ENCODE results near the gene PRRG4. TPM values are rescaled to one million over a fixed set of nuclear protein-coding genes. Genes with fewer than 3 reads are reported as not detected.

Gene PRRG4
- total and polyA plus RNA-seq, 2 of the 4 experiments (the other 2 are of a cell fraction) = not detected

DNA sequence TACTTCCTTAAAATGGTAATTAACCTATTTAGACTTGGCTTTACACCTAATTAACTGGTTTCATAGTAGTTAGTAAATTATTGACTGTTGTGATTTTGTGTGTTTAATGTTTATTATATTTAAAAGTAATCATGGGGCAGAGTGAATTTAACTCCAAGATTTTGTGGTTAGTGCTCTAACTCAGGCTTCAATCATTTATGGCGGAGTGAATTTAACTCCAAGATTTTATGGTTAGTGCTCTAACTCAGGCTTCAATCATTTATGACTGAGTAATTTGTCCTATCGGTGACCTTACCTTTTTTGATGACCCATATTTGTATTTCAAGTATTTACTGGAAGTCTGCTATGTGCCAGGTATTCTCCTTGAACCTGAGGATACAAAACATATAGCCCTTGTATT is 7.2 kb downstream of the PRRG4 start:
- no peak overlapping the region for H3K4ac ChIP-seq (ENCODE audit: low read depth, low read length)
- no peaks in the 10 kb centered on the region for H3K4me1 ChIP-seq (ENCODE audit: control insufficient read depth, insufficient read depth, low read length)
- BruUV-seq (replicated peaks) = no TSS peak
- no peak overlapping the region for H3K9ac ChIP-seq (ENCODE audit: low read depth, low read length)
- no peak overlapping the region for H2AK9ac ChIP-seq (replicated peaks; ENCODE audit: low read depth, low read length, poor library complexity)
- no peak overlapping the region for H4K91ac ChIP-seq (ENCODE audit: insufficient read depth, low read depth, low read length)
- H3K23ac ChIP-seq (ENCODE audit: low read depth, low read length) = no peak overlapping the region
- H3K56ac ChIP-seq (ENCODE audit: extremely low read depth, insufficient read depth, low read length) = no peak overlapping the region
- dilution Hi-C loops (cut with HindIII; ENCODE audit: low sequenced_read_pairs, unreplicated experiment) = no loop called here
- no peak overlapping the region for H2AFZ ChIP-seq (replicated peaks; ENCODE audit: low read length, poor library complexity)
- WGBS, 2 experiments (ENCODE audit: extremely low coverage in 2 of 2, insufficient read length in 1 of 2) = 100% methylated on average over 1 of the region's 2 CpGs; no CpG with 5 or more reads in 1 of the 2 experiments
- ATAC-seq (ENCODE audit: low read depth) (no peak), DNase-seq (no peak)
- no peaks in the 10 kb centered on the region for H4K20me1 ChIP-seq (ENCODE audit: insufficient read depth, low read length)
- no peaks in the 10 kb centered on the region for H3K9me1 ChIP-seq (ENCODE audit: insufficient read depth, low read length)
- no peak overlapping the region for H3K14ac ChIP-seq (replicated peaks; ENCODE audit: low read depth, low read length)
- intact Hi-C loops (cut with micrococcal nuclease) = no loop called here
- H3K27me3 ChIP-seq (ENCODE audit: control insufficient read depth, insufficient read depth, low read length) = peaks cover 15% of the 10 kb centered on the region
- in situ Hi-C loops (cut with MboI; ENCODE audit: low sequenced_read_pairs) = loop anchor here (25.0 kb wide), 1 partner anchor 225 kb away; no protein-coding TSS in a partner anchor
- H3K36me3 ChIP-seq (ENCODE audit: control insufficient read depth, insufficient read depth, low read length) = no peaks in the 10 kb centered on the region
- H2BK120ac ChIP-seq (ENCODE audit: low read depth, low read length) = no peak overlapping the region
- no peak overlapping the region for H2BK20ac ChIP-seq (ENCODE audit: low read depth, low read length)
- H2AK5ac ChIP-seq (ENCODE audit: low read depth, low read length) = no peak overlapping the region
- H3K18ac ChIP-seq (ENCODE audit: low read depth, low read length) = no peak overlapping the region
- no peak overlapping the region for H3K27ac ChIP-seq (ENCODE audit: insufficient read depth, low read length)
- no peaks in the 10 kb centered on the region for H3K79me1 ChIP-seq (ENCODE audit: low read depth in 1 of 2, low read length in 2 of 2)
- no peak for TF ChIP-seq CEBPB (IDR thresholded peaks at IDR 0.05; ENCODE audit: low read depth, low read length)
- no peak for TF ChIP-seq MAFK (IDR thresholded peaks at IDR 0.05; ENCODE audit: low read depth, low read length)
- TF ChIP-seq POLR2A (IDR thresholded peaks at IDR 0.05; ENCODE audit: low read depth, low read length) = no peak
- no peaks in the 10 kb centered on the region for H3K9me3 ChIP-seq (ENCODE audit: control insufficient read depth, insufficient read depth, low read length)
- no peak overlapping the region for H2BK5ac ChIP-seq (ENCODE audit: low read depth, low read length, poor library complexity, severe bottlenecking)
- ChIA-PET CTCF (no interaction called here), POLR2A (ENCODE audit: unreplicated experiment) (no interaction called here)
- no peak overlapping the region for H4K8ac ChIP-seq (ENCODE audit: low read depth in 2 of 2, low read length in 2 of 2)
- no peak overlapping the region for H3K4me2 ChIP-seq (ENCODE audit: low read depth, low read length)
- no peak overlapping the region for H4K5ac ChIP-seq (ENCODE audit: low read depth, low read length)
- H2BK15ac ChIP-seq (ENCODE audit: low read depth, low read length) = no peak overlapping the region
- no peak overlapping the region for H3K4me3 ChIP-seq (ENCODE audit: insufficient read depth, low read depth, low read length)

All from IMR-90 (cell line).